Tibial artery (tissue), 4 donors: ENCODE results near the gene POLR1G.
"Not testable (repeated sequence)": the region's sequence is repeated elsewhere in the genome, so short reads cannot be mapped to it uniquely, and the experiment has no call there.

ENCODE experiments used
- DNase-seq, 2 donors: peaks; one replicate each; pipeline ENCODE4 v3.0.0-alpha.2; 2019
- H3K27ac ChIP-seq, 2 donors: fragments of 200-600 bp; sonication (generic) in 1 of 2; 1 replicate in 1 of 2; 2 replicates in 1 of 2; pipeline ENCODE4 v1.5.1; 2018 to 2019; ENCODE audit warnings: mild to moderate bottlenecking in 1 of 2
- H3K27me3 ChIP-seq, 2 donors: fragments of 200-600 bp; sonication (generic) in 1 of 2; one replicate each; pipeline versions ENCODE4 v1.5.1 to v1.6.0; 2016 to 2019
- H3K36me3 ChIP-seq, 3 donors: fragments of 200-600 bp; sonication (generic) in 2 of 3; one replicate each; pipeline ENCODE4 v1.5.1; 2016 to 2019; ENCODE audit warnings: mild to moderate bottlenecking in 2 of 3
- H3K4me1 ChIP-seq, 4 donors: fragments of 200-600 bp; sonication (generic) in 2 of 4; 1 replicate in 3 of 4; 2 replicates in 1 of 4; pipeline ENCODE4 v1.5.1; 2016 to 2019
- H3K4me3 ChIP-seq, 2 donors: fragments of 200-600 bp; sonication (generic) in 1 of 2; 1 replicate in 1 of 2; 2 replicates in 1 of 2; pipeline ENCODE4 v1.5.1; 2018 to 2019; ENCODE audit warnings: mild to moderate bottlenecking in 2 of 2
- H3K9me3 ChIP-seq, 3 donors: fragments of 200-600 bp; sonication (generic) in 1 of 3; one replicate each; pipeline ENCODE4 v1.5.1; 2016 to 2019
- CTCF ChIP-seq, 2 experiments: fragments of 200-600 bp in 1 of 2; fragments of 450-650 bp in 1 of 2; IDR thresholded peaks; one replicate each; pipeline ENCODE4 v1.5.1; 2017 to 2019; ENCODE audit warnings: antibody characterized with exemption in 2 of 2, mild to moderate bottlenecking in 1 of 2, moderate library complexity in 1 of 2
- intact Hi-C: fragments of 100-400 bp; cut with DNase I; formaldehyde crosslinking; loops from one replicate; pipeline ENCODE4 v1.15.0; 2023; ENCODE audit warnings: low total_unique reads

Gene POLR1G

GRCh38 chr19:45405435-45406225, 814 bp upstream of the POLR1G start:
- peak; percentile 91 to 94 for DNase-seq
- TF ChIP-seq CTCF (IDR thresholded peaks at IDR 0.05) = no peak
- peaks cover 0 to 47% (median 34%) of the 10 kb centered on the region in 4 donors for H3K4me1 ChIP-seq
- H3K9me3 ChIP-seq = no peaks in the 10 kb centered on the region
- peaks cover 0 to 10% (median 0%) of the 10 kb centered on the region in 3 donors for H3K36me3 ChIP-seq
- H3K27me3 ChIP-seq = no peaks in the 10 kb centered on the region
- H3K4me3 ChIP-seq = peak overlapping the region; percentile 59 to 64
- intact Hi-C loops = no loop called here
- peak overlapping the region; percentile 85 to 89 for H3K27ac ChIP-seq

GRCh38 chr19:45407091-45407375, 589 bp downstream of the POLR1G start:
- no peaks in the 10 kb centered on the region for H3K27me3 ChIP-seq
- H3K36me3 ChIP-seq = peaks cover 0 to 12% (median 0%) of the 10 kb centered on the region in 3 donors
- H3K4me3 ChIP-seq = peak overlapping the region; percentile 59 to 64
- H3K4me1 ChIP-seq = peaks cover 0 to 45% (median 34%) of the 10 kb centered on the region in 4 donors
- no peak for TF ChIP-seq CTCF (IDR thresholded peaks at IDR 0.05)
- intact Hi-C loops = no loop called here
- peak overlapping the region in 1 of 2 donors; percentile 89 for H3K27ac ChIP-seq
- no peaks in the 10 kb centered on the region for H3K9me3 ChIP-seq
- no peak for DNase-seq

GRCh38 chr19:45407585-45407984, 1.1 kb downstream of the POLR1G start:
- H3K9me3 ChIP-seq, H3K27me3 ChIP-seq, intact Hi-C loops, DNase-seq, H3K4me3 ChIP-seq, H3K27ac ChIP-seq: not testable (repeated sequence)
- peaks cover 0 to 40% (median 29%) of the 10 kb centered on the region in 4 donors for H3K4me1 ChIP-seq
- H3K36me3 ChIP-seq = peaks cover 0 to 18% (median 0%) of the 10 kb centered on the region in 3 donors

- Histone ChIP-seq H3K36me3 (peaks cover 2 to 23% (median 5%) of the 10 kb centered on the region in 3 donors), H3K27ac (no peak overlapping the region), H3K4me3 (no peak overlapping the region), H3K9me3 (no peaks in the 10 kb centered on the region), H3K4me1 (peaks cover 0 to 35% (median 25%) of the 10 kb centered on the region in 4 donors), H3K27me3 (no peaks in the 10 kb centered on the region)
- no peak for TF ChIP-seq CTCF (IDR thresholded peaks at IDR 0.05)
- intact Hi-C loops = no loop called here
- DNase-seq = no peak
These were observed 1.7 kb downstream of the POLR1G start for GRCh38 chr19:45408121-45408520.

- DNase-seq = no peak
- Histone ChIP-seq H3K36me3 (peaks cover 11 to 32% (median 14%) of the 10 kb centered on the region in 3 donors), H3K9me3 (no peaks in the 10 kb centered on the region), H3K4me3 (no peak overlapping the region), H3K27me3 (no peaks in the 10 kb centered on the region), H3K27ac (no peak overlapping the region), H3K4me1 (peaks cover 0 to 26% (median 17%) of the 10 kb centered on the region in 4 donors)
- TF ChIP-seq CTCF (IDR thresholded peaks at IDR 0.05) = no peak
- intact Hi-C loops = no loop called here
These were observed 2.5 kb downstream of the POLR1G start for GRCh38 chr19:45408830-45409556.

- H3K4me3 ChIP-seq = no peak overlapping the region
- intact Hi-C loops = no loop called here
- no peaks in the 10 kb centered on the region for H3K27me3 ChIP-seq
- H3K4me1 ChIP-seq = peaks cover 0 to 20% (median 14%) of the 10 kb centered on the region in 4 donors
- peaks cover 13 to 38% (median 19%) of the 10 kb centered on the region in 3 donors for H3K36me3 ChIP-seq
- no peak overlapping the region for H3K27ac ChIP-seq
- TF ChIP-seq CTCF (IDR thresholded peaks at IDR 0.05) = no peak
- no peak for DNase-seq
- H3K9me3 ChIP-seq = no peaks in the 10 kb centered on the region
These were observed 3.1 kb downstream of the POLR1G start for GRCh38 chr19:45409557-45409920.

- H3K27ac ChIP-seq, intact Hi-C loops, H3K27me3 ChIP-seq, H3K9me3 ChIP-seq, DNase-seq, H3K4me3 ChIP-seq: not testable (repeated sequence)
- Histone ChIP-seq H3K36me3 (peaks cover 13 to 45% (median 24%) of the 10 kb centered on the region in 3 donors), H3K4me1 (peaks cover 0 to 13% (median 11%) of the 10 kb centered on the region in 4 donors)
These were observed 3.9 kb downstream of the POLR1G start for GRCh38 chr19:45410330-45410729.
